Germinal center (tissue), 1 donor: Measurements from ENCODE around the gene MSN.
"Not testable (repeated sequence)": the region's sequence is repeated elsewhere in the genome, so short reads cannot be mapped to it uniquely, and the experiment has no call there.

Source experiments
- DNase-seq: peaks from one replicate; pipeline ENCODE4 v3.0.0; 2012; ENCODE audit warnings: mixed read lengths, low spot score

MSN gene

DNA sequence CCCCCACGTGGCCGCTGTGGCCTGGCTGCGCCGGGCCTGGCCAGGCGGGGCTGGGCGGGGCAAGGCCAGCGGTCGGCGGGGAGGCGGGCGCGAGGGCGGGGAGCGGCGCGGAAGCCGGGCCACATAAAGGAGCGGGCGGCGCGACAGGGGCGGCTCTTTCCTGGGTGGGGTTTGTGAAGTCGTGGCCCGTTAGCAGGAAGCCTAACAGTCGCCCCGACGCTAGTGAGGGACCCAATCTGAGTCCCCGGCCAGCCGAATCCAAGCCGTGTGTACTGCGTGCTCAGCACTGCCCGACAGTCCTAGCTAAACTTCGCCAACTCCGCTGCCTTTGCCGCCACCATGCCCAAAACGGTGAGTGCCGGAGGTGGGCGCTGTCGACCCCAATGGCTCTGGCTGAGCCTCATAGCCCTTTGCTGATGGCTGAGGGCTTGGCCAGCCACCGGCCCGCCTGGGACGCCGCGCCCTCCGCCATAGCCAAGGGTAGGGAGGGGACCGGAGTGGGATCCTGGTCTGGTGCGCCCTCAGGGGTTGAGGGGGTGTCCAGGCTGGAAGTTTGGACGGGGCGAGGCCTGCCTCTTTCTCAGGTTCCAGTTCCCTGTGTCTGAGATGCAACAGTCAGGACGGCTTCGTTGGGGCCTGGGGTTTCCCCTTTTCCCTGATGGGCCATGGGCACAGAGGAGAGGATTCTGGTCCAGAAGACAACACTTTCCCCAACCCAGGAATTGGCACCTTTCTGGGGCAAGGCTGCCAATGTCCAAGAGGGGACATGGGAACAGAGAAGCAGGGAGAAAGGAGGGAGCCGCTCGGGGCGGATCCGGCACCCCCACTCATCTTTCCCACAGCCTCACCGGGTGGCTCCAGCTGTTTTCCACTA is at the start of gene MSN:
TSS of gene MSN (plus strand) at position 152 of the 874 bp plus-strand sequence. CDS start at position 340, 188 bp downstream.
- peak; percentile 45 for DNase-seq

DNA sequence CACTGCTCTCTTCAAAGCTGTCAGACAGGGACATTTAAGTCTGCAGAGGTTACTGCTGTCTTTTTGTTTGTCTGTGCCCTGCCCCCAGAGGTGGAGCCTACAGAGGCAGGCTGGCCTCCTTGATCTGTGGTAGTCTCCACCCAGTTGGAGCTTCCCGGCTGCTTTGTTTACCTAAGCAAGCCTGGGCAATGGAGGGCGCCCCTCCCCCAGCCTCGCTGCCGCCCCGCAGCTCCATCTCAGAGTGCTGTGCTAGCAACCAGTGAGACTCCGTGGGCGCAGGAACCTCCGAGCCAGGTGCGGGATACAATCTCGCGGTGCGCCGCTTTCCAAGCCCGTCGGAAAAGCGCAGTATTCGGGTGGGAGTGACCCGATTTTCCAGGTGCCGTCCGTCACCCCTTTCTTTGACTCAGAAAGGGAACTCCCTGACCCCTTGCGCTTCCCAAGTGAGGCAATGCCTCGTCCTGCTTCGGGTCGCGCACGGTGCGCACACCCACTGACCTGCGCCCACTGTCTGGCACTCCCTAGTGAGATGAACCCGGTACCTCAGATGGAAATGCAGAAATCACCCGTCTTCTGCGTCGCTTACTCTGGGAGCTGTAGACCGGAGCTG is 47.3 kb upstream of the MSN start:
- DNase-seq: not testable (repeated sequence)

DNA sequence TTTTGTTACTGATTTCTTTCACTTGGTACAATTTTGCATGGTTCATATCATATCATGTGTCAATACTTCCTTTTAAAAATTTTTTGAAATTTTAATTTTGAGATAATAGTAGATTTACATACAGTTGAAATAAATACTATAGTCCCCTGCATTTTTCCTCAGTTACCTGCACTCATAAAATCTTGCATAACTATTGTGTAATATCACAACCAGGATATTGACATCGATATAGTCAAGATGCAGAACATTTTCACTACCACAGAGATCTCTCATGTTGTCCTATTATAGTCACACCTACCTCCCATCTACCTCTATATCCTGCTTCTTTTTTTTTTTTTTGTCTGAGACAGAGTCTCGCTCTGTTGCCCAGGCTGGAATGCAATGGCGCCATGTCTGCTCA is 36.7 kb upstream of the MSN start:
- DNase-seq: no peak

DNA sequence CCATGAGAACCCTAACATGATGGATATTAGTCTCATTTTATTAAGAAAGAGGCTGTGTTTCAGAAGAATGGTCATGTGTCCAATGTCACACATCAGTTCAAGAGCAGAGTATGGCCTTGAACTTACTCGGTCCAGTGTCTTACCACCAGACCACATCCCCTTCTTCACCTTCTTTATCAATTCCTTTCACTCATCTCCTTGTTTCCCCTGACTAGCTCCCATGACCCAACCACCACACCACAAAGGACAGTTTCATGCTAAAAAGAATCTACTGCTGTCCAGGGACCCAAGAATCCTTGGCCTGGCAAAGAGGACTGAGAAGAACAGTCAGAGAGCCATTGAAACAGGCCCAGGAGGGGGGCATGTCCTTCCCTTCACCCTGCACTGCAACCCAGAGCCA is 33.6 kb upstream of the MSN start:
- DNase-seq: no peak

DNA sequence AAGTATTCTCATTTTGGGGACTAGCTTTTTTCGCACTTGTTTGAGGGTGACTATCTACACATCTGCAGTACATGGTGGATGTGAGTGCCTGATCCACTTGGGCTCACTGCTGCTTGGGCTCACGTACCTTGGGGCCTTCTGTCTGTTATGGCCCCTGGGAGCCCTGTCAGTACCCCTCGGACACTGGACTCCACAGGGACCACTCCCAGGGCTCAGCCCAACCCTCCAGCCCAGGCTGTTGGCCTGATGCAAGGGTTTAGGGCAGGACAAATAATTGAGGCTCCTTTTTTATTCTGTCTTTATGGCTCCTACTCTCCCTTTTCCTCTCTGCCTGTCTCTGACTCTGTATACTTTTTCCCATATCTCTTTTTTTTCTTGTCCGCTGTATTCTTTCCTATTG is 32.7 kb upstream of the MSN start:
- DNase-seq: no peak

DNA sequence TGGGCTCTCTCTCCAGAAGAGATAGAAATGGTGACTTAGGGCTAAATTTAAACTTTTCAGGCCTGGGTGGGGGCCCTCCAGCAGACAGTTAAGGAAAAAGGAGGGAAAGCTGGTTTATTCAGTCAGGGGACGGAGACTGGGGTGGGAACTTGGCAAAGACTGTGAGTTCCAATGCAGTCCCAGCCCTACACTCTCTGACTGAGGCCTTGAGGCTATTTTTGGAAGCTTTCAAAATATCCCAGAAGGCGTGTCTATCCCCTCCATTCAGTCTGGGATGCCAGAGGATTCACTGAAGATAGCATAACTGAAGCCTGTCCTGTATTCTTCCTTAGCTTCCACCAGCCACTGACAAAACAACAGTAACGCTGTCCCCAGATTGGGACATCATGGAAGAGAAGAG is 32.1 kb upstream of the MSN start:
- DNase-seq: no peak

DNA sequence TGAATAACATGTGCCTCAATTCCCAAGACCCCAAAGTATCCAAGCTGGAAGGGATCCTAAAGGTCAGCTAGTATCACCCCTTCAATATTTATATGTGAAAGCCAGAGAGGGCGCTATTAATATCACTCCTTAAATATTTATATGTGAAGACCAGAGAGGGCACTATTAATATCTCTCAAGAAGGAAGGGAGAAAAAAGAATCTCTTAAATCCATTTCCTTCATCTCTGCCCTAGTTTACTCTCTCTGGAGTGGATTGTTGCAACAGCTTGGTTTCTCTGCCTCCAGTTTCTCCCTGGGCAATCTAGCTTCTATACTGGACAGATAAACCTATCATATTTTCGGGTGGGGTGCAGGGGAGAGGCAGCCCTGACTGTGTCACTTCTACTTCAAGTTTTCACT is 31.6 kb upstream of the MSN start:
- no peak for DNase-seq

DNA sequence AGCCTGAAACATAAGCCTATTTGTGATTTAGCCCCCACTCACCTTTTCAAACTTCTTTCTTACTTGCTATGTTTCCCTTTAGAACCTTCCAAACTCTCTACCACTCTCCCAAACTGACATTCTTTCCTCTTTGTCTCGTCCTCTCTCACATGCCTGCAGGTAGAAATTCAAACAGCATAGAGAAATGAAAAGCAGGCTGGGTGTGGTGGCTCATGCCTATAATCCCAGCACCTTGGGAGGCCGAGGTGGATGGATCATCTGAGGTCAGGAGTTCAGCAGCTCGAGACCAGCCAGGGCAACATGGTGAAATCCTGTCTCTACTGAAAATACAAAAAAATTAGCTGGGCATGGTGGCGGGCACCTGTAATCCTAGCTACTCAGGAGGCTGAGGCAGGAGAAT is 31.2 kb upstream of the MSN start:
- not testable (repeated sequence) for DNase-seq

DNA sequence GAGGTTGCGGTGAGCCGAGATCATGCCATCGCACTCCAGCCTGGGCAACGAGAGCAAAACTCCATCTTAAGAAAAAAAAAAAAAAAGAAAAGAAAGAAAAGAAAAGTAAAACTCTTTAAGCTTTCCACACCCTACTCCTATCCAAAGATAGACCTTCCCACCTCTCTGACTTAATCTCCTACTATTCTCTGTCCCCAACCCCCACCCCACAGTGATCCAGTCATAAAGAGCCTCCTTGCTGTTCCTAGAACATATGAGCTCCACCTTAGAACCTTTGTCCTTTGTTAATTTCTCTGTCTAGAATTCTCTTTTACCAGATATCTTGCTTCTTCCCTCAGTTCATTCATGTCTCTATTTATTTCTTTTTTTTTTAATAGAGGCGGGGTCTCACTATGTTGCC is 30.1 kb upstream of the MSN start:
- DNase-seq: no peak

DNA sequence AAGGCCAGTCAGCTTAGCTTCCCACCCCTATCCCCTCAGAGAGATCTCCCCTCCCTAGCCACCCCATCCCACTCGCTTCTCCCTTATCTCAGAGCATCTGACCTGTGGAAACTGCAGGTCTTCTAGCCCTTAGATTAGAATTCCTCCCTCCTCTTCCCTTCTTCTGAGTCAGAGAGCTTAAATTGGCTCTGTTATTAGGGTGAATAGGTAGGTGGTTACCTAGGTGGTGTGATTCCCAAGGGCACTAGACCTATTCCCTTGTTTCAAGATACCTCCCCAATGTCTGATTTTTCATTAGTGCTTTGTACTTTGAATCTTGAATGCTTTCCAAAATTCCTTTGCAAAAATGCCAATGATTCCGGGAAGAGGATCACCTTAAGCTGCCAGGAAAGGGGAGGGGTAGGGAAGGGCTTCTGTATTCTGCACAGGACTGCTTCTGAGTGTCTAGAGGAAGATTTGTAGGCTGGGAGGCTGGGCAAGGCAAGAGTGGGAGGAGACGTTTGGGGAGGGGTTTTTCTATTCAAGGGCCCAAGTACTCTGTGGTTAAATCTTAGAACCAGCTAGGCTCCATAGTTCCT is 24.5 kb upstream of the MSN start:
- DNase-seq: no peak

DNA sequence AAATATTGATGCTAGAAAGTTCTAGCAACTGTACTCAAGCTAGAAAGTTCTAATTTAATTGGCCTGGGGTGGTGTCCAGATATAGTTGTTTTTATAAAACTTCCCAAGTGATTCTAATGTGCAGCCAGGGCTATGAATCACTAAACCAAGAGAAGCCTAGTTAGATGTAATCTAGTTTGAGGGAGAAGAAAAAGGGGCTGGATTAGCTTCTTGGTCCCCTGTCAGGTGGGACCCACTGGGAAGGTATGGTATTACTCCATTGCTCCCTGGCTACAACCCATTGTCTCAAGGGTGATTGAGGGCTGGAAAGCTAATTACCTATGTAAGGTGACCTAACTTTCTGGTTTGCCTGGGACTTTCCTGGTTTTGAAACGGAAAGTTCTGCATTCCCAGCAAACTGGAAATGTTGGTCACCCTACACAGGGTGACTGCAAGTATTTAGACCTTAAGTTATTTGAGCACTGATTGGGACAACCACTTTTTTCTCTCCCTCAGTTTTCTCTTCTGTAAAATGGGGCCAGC is 23.9 kb upstream of the MSN start:
- DNase-seq: no peak

DNA sequence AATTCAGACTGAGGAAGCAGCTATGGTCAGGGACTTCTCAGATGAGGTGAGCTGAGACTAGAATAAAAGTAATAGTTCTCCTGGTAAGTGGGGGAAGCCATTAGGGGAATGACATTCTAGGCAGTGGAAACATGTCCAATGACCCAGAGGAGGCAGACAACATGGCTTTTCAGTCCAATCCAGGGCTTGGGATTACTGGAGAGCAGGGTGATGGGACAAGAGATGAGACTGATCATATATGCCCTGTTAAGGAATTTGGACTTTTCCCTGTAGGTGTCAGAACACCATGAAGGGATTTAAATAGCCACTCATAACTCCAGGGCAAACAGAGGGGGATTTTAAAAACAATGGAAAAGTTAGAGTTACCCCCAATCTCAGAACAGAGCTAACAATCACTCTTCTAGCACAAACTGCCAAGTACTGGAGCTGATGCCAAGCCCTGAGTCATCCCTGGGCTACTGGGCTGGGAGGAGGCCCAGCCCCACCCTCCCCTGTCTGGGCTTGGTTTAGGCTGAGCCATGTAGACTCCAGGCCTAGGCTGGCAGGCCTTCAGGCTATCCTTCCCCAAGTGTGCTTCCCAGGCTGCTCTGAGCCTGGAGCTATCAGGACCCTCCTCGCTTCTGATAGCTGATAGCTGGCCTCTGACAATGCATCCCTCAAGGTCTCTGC is 22.7 kb upstream of the MSN start:
- no peak for DNase-seq

DNA sequence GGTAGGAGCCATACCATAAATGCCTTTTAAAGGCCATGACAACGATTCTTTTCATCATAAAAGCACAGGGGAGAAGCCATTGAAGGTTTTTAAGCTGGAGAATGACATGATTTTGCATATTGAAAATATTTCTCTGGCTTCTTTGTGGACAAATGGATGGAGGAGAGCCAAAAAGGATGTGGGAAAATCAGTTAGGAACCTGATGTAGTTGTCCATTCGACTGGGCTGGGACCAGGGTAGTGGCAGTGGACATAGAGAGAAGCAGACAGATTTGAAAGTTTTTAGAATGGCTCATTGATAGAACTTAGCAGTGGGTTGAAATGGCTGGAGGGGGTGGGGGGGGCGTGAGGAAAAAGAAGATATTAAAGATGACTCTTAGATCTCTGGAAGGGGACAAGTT is 19.7 kb upstream of the MSN start:
- no peak for DNase-seq

DNA sequence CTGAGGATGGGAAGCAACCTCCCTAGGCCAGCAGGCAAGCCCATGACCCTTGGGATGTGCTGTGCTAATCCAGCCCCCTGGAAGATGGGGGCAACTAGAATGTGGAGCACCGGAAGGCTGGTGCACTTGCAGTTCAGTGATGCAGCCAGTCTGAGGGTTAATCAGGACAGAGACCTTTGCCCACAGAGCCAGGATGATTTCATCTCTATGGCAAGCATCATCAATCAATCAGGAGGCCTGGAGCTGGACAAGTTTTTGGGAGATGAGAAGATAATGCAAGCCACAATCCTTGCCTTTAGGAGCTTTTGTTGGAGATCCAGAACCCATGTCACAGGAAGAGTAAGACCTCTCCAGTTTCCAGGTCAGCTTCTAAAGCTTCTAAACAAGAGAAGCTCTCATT is 15.4 kb upstream of the MSN start:
- no peak for DNase-seq

DNA sequence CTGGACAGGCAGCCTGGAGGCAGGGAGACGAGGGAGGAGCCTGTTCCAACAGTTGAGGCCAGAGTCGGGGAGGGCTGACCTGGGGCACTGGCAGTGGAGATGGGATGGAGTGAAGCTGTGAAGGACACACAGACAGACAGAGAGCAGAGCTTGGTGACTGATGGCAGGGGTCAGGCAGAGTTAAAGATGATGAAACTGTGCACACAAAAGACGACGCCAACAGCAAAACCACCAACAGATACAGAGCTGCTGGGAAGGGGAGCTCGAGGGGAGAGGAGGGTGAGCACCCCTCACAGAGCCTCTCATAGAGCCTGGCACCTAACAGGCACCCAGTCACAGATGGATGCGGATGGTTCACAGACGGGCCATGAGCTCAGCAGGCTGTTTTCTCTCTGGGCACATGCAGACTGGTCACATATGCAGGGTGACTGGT is 10.4 kb upstream of the MSN start:
- not testable (repeated sequence) for DNase-seq

DNA sequence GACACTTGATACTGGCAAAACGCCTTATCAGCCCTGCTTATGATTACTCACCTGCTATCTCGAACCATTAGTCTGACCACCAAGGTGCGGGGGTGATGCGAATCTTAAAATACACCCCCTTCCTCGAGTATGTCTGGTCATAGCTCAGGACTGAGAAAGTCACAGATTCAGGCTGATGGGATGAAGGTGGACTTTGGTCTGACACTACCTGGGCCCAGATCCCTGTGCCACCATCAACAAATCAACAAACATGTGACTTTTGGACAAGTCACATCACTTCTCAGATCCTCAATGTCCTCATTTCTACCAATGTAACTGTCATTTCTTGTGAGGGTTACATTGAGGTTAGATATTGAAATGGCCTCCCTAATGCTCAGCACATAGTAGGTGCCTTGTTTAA is 9.8 kb upstream of the MSN start:
- no peak for DNase-seq

DNA sequence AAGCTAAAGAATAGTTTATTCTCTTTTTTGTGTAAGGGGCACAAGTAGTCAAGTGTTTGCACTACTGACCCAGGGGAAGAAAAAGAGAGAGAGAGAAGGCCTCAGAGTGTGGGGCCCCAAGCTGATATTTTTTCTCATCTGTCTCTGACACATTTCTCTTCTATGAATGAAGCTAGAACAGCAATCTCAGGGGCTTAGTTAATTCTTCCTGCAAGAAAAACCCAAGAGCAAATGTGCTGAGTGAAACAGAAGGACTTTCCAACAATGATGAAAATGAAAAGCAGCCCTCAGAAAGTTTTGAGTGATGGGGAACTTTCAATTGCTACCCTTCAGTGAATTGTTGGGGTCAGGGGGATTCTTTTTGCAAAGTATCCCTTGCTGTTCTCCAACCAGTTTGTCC is 9.2 kb upstream of the MSN start:
- no peak for DNase-seq

DNA sequence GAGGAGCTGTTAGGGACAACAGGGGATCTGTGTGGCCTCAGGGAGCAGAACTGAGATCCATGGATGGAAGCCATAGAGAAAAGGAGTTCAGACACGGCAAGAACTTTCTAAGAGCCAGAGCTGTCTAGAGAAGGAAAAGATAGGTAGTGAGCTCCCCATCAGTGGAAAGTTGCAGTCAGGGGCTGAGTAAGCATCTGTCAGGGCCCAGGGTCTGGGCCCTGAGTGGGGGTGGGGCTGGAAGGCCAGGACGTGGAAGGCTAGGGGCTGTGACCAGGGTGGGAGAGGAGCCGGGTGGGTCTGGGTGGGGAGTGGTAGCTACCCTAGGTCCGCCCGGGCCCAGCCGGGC is 324 bp upstream of the MSN start:
- DNase-seq: no peak

DNA sequence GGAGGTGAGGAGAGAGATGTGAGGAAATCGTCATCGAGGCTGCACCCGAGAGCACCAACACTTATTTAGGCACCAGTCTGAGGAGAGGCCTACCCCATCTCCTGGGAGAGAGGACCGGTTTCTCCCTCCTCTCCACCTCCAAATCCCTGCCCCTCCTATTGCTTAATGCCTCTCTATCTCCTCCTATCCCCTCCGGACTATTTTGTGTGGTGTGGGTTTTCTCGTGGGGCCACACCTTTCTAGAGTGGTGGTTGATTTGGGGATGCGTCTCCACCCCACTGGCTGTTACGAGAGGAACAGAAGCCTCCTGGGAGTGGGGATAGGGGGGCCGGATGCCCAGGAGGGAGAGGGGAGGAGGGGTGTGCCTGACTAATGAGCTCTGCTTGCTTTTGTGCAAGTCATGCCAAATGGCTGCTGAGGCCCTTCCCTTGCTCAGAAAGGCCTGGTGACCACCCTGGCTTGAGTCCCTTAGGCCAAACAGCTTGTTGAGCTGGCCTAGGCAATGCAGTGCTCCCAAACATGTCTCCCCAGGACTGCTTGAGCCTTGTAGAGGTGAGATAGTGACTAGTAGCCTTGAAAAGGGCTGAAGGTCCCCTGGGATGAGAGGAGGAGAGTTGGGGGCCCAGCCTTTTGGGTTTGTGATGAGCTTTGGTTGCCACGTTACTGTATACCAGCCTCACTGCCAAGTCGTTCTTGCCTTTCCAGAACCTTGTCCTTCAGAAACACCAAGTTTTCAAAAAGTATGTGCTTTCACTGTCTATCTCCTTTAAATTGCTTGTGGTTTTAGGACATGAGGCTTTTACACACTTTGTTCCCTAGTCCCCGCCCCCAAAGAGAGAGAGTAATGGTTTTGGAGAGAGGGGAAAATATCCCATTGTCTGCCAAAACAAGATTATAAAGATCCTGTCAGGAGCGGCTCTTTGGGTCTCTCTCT is 1.2 kb downstream of the MSN start:
- peak; percentile 11 for DNase-seq

DNA sequence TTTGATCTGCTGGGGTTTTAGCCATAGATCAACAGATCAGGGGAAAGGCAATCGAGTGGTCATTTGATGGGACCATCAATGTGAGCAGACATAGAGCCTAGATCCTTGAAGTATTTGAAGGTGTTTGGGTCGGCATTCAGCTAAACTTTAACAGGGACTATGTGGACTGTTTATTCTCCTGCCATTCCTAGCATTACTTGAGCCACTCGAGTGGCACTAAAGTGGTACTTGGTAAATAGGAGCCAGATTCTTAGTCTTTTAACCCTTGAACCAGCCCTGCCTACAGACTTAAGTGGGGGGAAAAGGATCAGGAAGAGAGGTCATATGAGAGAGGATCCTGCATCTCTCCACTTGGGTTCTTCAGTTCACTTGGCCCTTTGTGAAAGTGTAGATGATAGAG is 3.8 kb downstream of the MSN start:
- no peak for DNase-seq

DNA sequence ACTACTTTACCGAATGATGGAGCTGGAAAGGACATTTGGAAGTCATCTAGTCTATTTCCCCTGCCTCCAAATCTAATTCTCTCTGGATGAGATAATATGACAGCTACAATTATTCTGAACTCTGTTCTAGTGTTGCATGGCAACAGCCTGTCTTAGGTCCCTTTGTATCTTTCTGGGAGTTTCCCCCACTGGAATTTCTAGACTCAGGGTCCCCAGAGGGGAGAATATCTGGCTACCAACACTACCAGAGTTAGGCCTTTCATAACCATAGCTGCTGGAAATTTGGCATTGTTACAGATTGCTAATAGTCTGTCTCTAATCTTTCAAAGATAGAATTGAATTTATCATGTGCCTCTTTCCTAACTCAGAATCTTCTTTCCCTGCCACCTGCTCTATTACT is 4.5 kb downstream of the MSN start:
- no peak for DNase-seq

DNA sequence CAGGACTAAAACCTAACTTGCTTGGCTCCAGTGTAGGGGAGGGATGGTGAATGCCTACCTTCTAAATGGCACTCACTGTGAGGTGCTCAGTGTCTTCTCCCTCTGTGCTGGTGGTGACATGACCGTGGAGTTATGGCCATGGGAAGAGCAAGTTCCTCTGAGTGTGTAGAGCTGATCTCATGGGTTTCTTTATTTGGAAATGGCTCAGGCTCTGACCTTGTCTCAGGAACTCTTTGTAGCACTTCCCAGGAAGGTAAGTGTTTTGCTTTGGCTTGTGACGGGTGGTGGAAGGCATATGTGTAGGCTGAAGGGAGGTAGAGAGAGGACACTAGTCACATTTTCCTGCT is 6.4 kb downstream of the MSN start:
- DNase-seq: no peak
